ENCODE data around the gene GPANK1.

The GPANK1 gene

GRCh38 chr6:31620586-31621319 lies 44.0 kb downstream of the GPANK1 start, which contains the start of gene PRRC2A (continued):
- TF ChIP-seq ZNF473 (tag by site-specific recombination; IDR thresholded peaks at IDR 0.05): no peak
- TF ChIP-seq SALL2 (tag by site-specific recombination; IDR thresholded peaks at IDR 0.05; ENCODE audit: borderline replicate concordance): no peak
- TF ChIP-seq ZNF184 (tag by site-specific recombination; IDR thresholded peaks at IDR 0.05): no peak
- TF ChIP-seq ZNF148 (tag by site-specific recombination; IDR thresholded peaks at IDR 0.05; ENCODE audit: borderline replicate concordance): no peak
- no peak for TF ChIP-seq GFI1B (tag by site-specific recombination; IDR thresholded peaks at IDR 0.05)
- no peak for TF ChIP-seq ZNF529 (tag by site-specific recombination; IDR thresholded peaks at IDR 0.05; ENCODE audit: insufficient replicate concordance)
- no peak for TF ChIP-seq ZNF530 (tag by site-specific recombination; IDR thresholded peaks at IDR 0.05; ENCODE audit: low read depth)
- TF ChIP-seq KLF9 (tag by site-specific recombination; IDR thresholded peaks at IDR 0.05; ENCODE audit: low read depth): peak; percentile 70
- TF ChIP-seq ZBTB48 (tag by site-specific recombination; IDR thresholded peaks at IDR 0.05): peak; percentile 69; the same call in 1 of the 2 replicates
- no peak for TF ChIP-seq ZNF366 (tag by site-specific recombination; conservative IDR thresholded peaks at IDR 0.05)
- TF ChIP-seq ZBTB44 (tag by site-specific recombination; IDR thresholded peaks at IDR 0.05): no peak
- no peak for TF ChIP-seq MYNN (tag by site-specific recombination; IDR thresholded peaks at IDR 0.05; ENCODE audit: borderline replicate concordance)
- TF ChIP-seq ZNF704 (tag by site-specific recombination; IDR thresholded peaks at IDR 0.05): no peak
- no peak for TF ChIP-seq ZNF560 (tag by site-specific recombination; IDR thresholded peaks at IDR 0.05; ENCODE audit: borderline replicate concordance)
- TF ChIP-seq ZNF639 (tag by site-specific recombination; IDR thresholded peaks at IDR 0.05): peak; percentile 19; the same call in 1 of the 2 replicates
- TF ChIP-seq KLF17 (tag by site-specific recombination; IDR thresholded peaks at IDR 0.05): peak; percentile 96
- TF ChIP-seq SP2 (tag by site-specific recombination; IDR thresholded peaks at IDR 0.05): peak; percentile 5; the same call in 1 of the 2 replicates
- no peak for TF ChIP-seq ZNF155 (tag by site-specific recombination; IDR thresholded peaks at IDR 0.05)
- TF ChIP-seq ZNF624 (tag by site-specific recombination; IDR thresholded peaks at IDR 0.05): no peak
- peak; percentile 81; the same call in 1 of the 2 replicates for TF ChIP-seq ZNF394 (tag by site-specific recombination; IDR thresholded peaks at IDR 0.05; ENCODE audit: borderline replicate concordance)
- TF ChIP-seq BCL11A (tag by site-specific recombination; IDR thresholded peaks at IDR 0.05; ENCODE audit: low read depth): no peak
- no peak for TF ChIP-seq ZNF776 (tag by site-specific recombination; IDR thresholded peaks at IDR 0.05; ENCODE audit: borderline replicate concordance)
- no peak; the same call in 1 of the 2 replicates for TF ChIP-seq ZNF335 (tag by site-specific recombination; conservative IDR thresholded peaks at IDR 0.05)
- TF ChIP-seq ZBTB26 (tag by site-specific recombination; optimal IDR thresholded peaks at IDR 0.05): peak; percentile 71
- no peak for TF ChIP-seq ZNF138 (tag by site-specific recombination; IDR thresholded peaks at IDR 0.05; ENCODE audit: borderline replicate concordance)
- TF ChIP-seq EGR2 (tag by site-specific recombination; IDR thresholded peaks at IDR 0.05; ENCODE audit: low read depth): no peak
- TF ChIP-seq PRDM1 (tag by site-specific recombination; IDR thresholded peaks at IDR 0.05): no peak
- peak; percentile 34; the same call in 1 of the 2 replicates for TF ChIP-seq BCL11B (tag by site-specific recombination; IDR thresholded peaks at IDR 0.05; ENCODE audit: low read depth)
- 0 out of 2 replicates have a peak, but pooled peaks have one; percentile 40 for TF ChIP-seq ZNF792 (tag by site-specific recombination; IDR thresholded peaks at IDR 0.05)
- TF ChIP-seq ZSCAN16 (tag by site-specific recombination; IDR thresholded peaks at IDR 0.05): peak; percentile 63; the same call in 1 of the 2 replicates
- TF ChIP-seq ZNF621 (tag by site-specific recombination; IDR thresholded peaks at IDR 0.05): no peak

Measured in HEK293 (cell line).